OCI-LY1 (cell line): Measurements from ENCODE around the gene CACNB2.

Source experiments
- H2AFZ ChIP-seq: fragments of 200-600 bp; sonication (generic), shearing (Covaris generic); 2 replicates; pipeline ENCODE4 v1.6.0; 2014; ENCODE audit warnings: antibody characterized with exemption, mild to moderate bottlenecking, low read length
- H3F3A ChIP-seq: fragments of 200-600 bp; sonication (generic), shearing (Covaris generic); 2 replicates; pipeline ENCODE4 v1.6.0; 2014; ENCODE audit warnings: mild to moderate bottlenecking, antibody characterized with exemption, low read length, moderate library complexity; ENCODE audit not compliant: insufficient read depth
- H3K27ac ChIP-seq: fragments of 200-600 bp; sonication (generic); 2 replicates; pipeline ENCODE4 v1.5.1; 2014; ENCODE audit warnings: low read length, mixed run types, mild to moderate bottlenecking, low read depth; ENCODE audit not compliant: poor library complexity, severe bottlenecking
- H3K27me3 ChIP-seq: fragments of 200-600 bp; sonication (generic); 2 replicates; pipeline ENCODE4 v1.6.0; 2014; ENCODE audit warnings: antibody characterized with exemption, mild to moderate bottlenecking, low read length, moderate library complexity; ENCODE audit not compliant: insufficient read depth
- H3K36me3 ChIP-seq: fragments of 200-600 bp; sonication (generic); 2 replicates; pipeline ENCODE4 v1.6.1; 2014; ENCODE audit warnings: mild to moderate bottlenecking, antibody characterized with exemption, low read length, moderate library complexity, mixed read lengths; ENCODE audit not compliant: insufficient read depth
- H3K4me1 ChIP-seq: fragments of 200-600 bp; sonication (generic); 2 replicates; pipeline ENCODE4 v1.5.1; 2014; ENCODE audit warnings: mild to moderate bottlenecking, low read length, moderate library complexity; ENCODE audit not compliant: insufficient read depth, severe bottlenecking
- H3K4me2 ChIP-seq: fragments of 200-600 bp; sonication (generic), shearing (Covaris generic); 2 replicates; pipeline ENCODE4 v1.6.1; 2014; ENCODE audit warnings: low read length
- H3K4me3 ChIP-seq: fragments of 200-600 bp; sonication (generic); 2 replicates; pipeline ENCODE4 v1.5.1; 2014; ENCODE audit warnings: low read length, low read depth, mild to moderate bottlenecking, mixed read lengths; ENCODE audit not compliant: poor library complexity, severe bottlenecking
- H3K79me2 ChIP-seq: fragments of 200-600 bp; shearing (Covaris generic); 2 replicates; pipeline ENCODE4 v1.6.1; 2016; ENCODE audit warnings: mixed run types, low read length, mixed read lengths; ENCODE audit not compliant: insufficient read depth
- H3K9ac ChIP-seq: fragments of 200-600 bp; sonication (generic), shearing (Covaris generic); 2 replicates; pipeline ENCODE4 v1.6.1; 2014; ENCODE audit warnings: mild to moderate bottlenecking, low read length, mixed read lengths
- H3K9me2 ChIP-seq: fragments of 200-600 bp; sonication (generic), shearing (Covaris generic); 2 replicates; pipeline ENCODE4 v1.6.1; 2014; ENCODE audit warnings: low read depth, mild to moderate bottlenecking, low read length, mixed read lengths
- H3K9me3 ChIP-seq: fragments of 200-600 bp; shearing (Covaris generic); 2 replicates; pipeline ENCODE4 v1.6.1; 2014; ENCODE audit warnings: low read length, mixed read lengths
- H4K20me1 ChIP-seq: fragments of 200-600 bp; sonication (generic), shearing (Covaris generic); 2 replicates; pipeline ENCODE4 v1.6.0; 2016; ENCODE audit warnings: mild to moderate bottlenecking, low read length; ENCODE audit not compliant: insufficient read depth
- EZH2 ChIP-seq: fragments of 200-600 bp; sonication (generic), shearing (Covaris generic); IDR thresholded peaks from 2 replicates; pipeline ENCODE4 v1.8.0; 2017; ENCODE audit warnings: borderline replicate concordance, mixed run types, mild to moderate bottlenecking, antibody characterized with exemption, low read length, moderate library complexity, mixed read lengths
- TF ChIP-seq, protein P1 (sequence below): fragments of 200-600 bp; sonication (generic), shearing (Covaris generic); IDR thresholded peaks from 2 replicates; pipeline ENCODE4 v1.5.1; 2017; ENCODE audit warnings: mild to moderate bottlenecking, antibody characterized with exemption, low read length, moderate library complexity, mixed read lengths

The CACNB2 gene

DNA sequence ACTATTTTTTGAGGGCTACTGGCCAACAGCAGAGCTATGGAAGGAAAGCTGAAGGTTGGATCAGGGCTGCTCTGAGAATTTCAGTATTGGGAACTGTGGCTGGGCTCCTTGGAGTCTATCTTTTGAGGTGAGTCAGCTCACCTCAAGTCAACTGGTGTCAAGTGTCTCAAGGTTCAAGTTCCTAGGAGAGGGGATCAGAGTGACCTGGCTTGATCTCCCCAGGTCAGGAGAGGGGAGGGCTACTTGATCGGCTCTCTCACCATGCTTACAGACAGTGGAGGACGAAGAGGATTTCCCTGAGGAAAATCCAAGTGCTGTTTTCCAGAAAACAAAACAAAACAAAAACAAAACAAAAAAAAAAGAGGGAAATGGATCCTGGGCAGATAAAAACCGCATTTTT, 132.8 kb downstream of the CACNB2 start:
- TF ChIP-seq, protein P1, sequence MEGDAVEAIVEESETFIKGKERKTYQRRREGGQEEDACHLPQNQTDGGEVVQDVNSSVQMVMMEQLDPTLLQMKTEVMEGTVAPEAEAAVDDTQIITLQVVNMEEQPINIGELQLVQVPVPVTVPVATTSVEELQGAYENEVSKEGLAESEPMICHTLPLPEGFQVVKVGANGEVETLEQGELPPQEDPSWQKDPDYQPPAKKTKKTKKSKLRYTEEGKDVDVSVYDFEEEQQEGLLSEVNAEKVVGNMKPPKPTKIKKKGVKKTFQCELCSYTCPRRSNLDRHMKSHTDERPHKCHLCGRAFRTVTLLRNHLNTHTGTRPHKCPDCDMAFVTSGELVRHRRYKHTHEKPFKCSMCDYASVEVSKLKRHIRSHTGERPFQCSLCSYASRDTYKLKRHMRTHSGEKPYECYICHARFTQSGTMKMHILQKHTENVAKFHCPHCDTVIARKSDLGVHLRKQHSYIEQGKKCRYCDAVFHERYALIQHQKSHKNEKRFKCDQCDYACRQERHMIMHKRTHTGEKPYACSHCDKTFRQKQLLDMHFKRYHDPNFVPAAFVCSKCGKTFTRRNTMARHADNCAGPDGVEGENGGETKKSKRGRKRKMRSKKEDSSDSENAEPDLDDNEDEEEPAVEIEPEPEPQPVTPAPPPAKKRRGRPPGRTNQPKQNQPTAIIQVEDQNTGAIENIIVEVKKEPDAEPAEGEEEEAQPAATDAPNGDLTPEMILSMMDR, result no peak
- TF ChIP-seq EZH2, result no peak
- no peak overlapping the region for H2AFZ ChIP-seq
- H3K27me3 ChIP-seq, result 0 out of 2 replicates have a peak, but pooled peaks cover 12% of the 10 kb centered on the region
- H3K9me3 ChIP-seq, result no peaks in the 10 kb centered on the region
- no peaks in the 10 kb centered on the region for H3K79me2 ChIP-seq
- no peak overlapping the region for H3K27ac ChIP-seq
- no peaks in the 10 kb centered on the region for H3K36me3 ChIP-seq
- no peaks in the 10 kb centered on the region for H3K4me1 ChIP-seq
- no peak overlapping the region for H3K4me3 ChIP-seq
- no peaks in the 10 kb centered on the region for H3K9me2 ChIP-seq
- H4K20me1 ChIP-seq, result no peaks in the 10 kb centered on the region
- no peak overlapping the region for H3K4me2 ChIP-seq
- no peaks in the 10 kb centered on the region for H3F3A ChIP-seq
- H3K9ac ChIP-seq, result no peak overlapping the region

DNA sequence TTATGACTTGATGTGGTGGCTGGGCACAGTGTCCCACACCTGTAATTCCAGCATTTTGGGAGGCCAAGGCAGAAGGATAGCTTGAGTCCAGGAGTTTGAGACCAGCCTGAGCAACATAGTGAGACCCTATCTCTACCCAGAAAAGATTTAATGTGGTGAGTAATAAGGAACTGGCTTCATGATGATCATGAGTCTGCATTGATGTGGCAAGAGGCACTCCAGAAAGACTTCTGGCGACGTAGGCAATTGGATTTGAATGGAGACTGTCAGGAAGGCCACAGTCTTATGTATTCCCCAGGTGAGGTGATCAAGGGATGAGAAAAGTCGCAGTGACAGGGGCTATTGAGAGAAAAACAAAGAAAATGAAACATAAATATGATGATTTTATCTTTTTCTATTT, 138.0 kb downstream of the CACNB2 start:
- no peak overlapping the region for H3K4me2 ChIP-seq
- no peaks in the 10 kb centered on the region for H3K9me2 ChIP-seq
- H3F3A ChIP-seq, result no peaks in the 10 kb centered on the region
- H3K4me3 ChIP-seq, result no peak overlapping the region
- H4K20me1 ChIP-seq, result no peaks in the 10 kb centered on the region
- 0 out of 2 replicates have a peak, but pooled peaks cover 8% of the 10 kb centered on the region for H3K27me3 ChIP-seq
- H3K79me2 ChIP-seq, result no peaks in the 10 kb centered on the region
- H3K9ac ChIP-seq, result no peak overlapping the region
- TF ChIP-seq, protein P1, result no peak
- no peak for TF ChIP-seq EZH2
- no peak overlapping the region for H3K27ac ChIP-seq
- H2AFZ ChIP-seq, result no peak overlapping the region
- H3K4me1 ChIP-seq, result no peaks in the 10 kb centered on the region
- H3K36me3 ChIP-seq, result no peaks in the 10 kb centered on the region
- no peaks in the 10 kb centered on the region for H3K9me3 ChIP-seq

DNA sequence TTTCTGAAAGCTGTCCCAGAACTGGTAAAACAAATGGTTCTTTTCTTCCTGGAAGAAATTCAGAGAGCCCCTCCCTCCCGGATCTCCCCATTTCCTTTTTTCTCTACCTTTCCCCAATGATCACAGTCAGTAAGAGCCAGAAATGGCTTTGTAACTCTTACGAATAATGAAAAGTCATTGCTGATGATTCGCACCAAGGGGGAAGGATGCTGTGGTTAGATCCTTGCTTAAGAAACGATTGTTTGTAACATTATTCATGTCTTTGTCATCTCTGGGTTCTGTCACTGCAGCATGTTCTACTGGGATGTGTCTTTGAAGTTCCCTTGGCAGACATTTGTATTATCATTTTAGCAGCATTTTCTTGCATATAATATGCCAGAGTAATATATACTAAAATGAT, 138.9 kb downstream of the CACNB2 start:
- no peak overlapping the region for H2AFZ ChIP-seq
- no peaks in the 10 kb centered on the region for H3K4me1 ChIP-seq
- H3K4me2 ChIP-seq, result no peak overlapping the region
- no peaks in the 10 kb centered on the region for H3K79me2 ChIP-seq
- no peaks in the 10 kb centered on the region for H3K9me3 ChIP-seq
- H3K9me2 ChIP-seq, result no peaks in the 10 kb centered on the region
- H3F3A ChIP-seq, result no peaks in the 10 kb centered on the region
- H4K20me1 ChIP-seq, result no peaks in the 10 kb centered on the region
- no peak overlapping the region for H3K27ac ChIP-seq
- no peaks in the 10 kb centered on the region for H3K36me3 ChIP-seq
- 0 out of 2 replicates have a peak, but pooled peaks cover 8% of the 10 kb centered on the region for H3K27me3 ChIP-seq
- TF ChIP-seq EZH2, result no peak
- TF ChIP-seq, protein P1, result no peak
- no peak overlapping the region for H3K4me3 ChIP-seq
- no peak overlapping the region for H3K9ac ChIP-seq
